KOPT-K1 (cell line): ENCODE results near the gene KRTAP10-1.
"Not testable (repeated sequence)": the region's sequence is repeated elsewhere in the genome, so short reads cannot be mapped to it uniquely, and the experiment has no call there.

Source experiments
- H3K27ac ChIP-seq: fragments of 200-600 bp; sonication (generic); 2 replicates; pipeline ENCODE4 v1.5.1; 2016; ENCODE audit warnings: antibody characterized with exemption, mild to moderate bottlenecking, low read depth, low read length; ENCODE audit not compliant: poor library complexity, severe bottlenecking
- H3K36me3 ChIP-seq: fragments of 200-600 bp; sonication (generic); 2 replicates; pipeline ENCODE4 v1.5.1; 2017; ENCODE audit warnings: antibody characterized with exemption, mild to moderate bottlenecking, low read length, moderate library complexity; ENCODE audit not compliant: insufficient read depth
- H3K9me3 ChIP-seq: fragments of 200-600 bp; sonication (generic); 2 replicates; pipeline ENCODE4 v1.5.1; 2017; ENCODE audit warnings: antibody characterized with exemption, low read length, mild to moderate bottlenecking; ENCODE audit not compliant: insufficient read depth, poor library complexity, severe bottlenecking

Gene KRTAP10-1

DNA sequence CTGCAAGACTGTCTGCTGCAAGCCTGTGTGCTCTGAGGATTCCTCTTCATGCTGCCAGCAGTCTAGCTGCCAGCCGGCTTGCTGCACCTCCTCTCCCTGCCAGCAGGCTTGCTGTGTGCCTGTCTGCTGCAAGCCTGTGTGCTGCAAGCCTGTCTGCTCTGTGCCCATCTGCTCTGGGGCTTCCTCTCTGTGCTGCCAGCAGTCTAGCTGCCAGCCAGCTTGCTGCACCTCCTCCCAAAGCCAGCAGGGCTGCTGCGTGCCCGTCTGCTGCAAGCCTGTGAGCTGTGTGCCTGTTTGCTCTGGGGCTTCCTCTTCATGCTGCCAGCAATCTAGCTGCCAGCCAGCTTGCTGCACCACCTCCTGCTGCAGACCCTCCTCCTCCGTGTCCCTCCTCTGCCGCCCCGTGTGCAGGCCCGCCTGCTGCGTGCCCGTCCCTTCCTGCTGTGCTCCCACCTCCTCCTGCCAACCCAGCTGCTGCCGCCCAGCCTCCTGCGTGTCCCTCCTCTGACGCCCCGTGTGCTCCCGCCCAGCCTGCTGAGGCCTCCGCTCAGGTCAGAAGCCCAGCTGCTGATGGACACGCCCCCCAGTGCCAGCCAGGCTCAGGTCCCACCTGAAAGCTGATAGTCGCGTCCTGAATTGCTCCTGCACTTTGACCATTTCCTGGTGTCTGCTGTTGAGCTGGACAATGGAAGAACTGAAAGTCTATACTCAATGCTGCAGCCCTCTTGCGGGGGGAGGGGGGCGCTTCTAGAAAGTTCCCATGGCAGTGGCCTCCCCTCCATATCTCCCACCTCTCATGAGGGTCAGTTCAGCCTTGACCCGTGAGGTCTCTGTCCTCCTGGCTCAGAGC, 34.7 kb upstream of the KRTAP10-1 start:
- Histone ChIP-seq H3K36me3 (no peaks in the 10 kb centered on the region), H3K9me3 (peaks cover 23% of the 10 kb centered on the region), H3K27ac (no peak overlapping the region)

- H3K27ac ChIP-seq, H3K36me3 ChIP-seq: not testable (repeated sequence)
- H3K9me3 ChIP-seq, result peaks cover 23% of the 10 kb centered on the region
Measured at GRCh38 chr21:44573630-44574456, 33.8 kb upstream of the KRTAP10-1 start, which contains the start of gene KRTAP10-4. KRTAP10-4 (plus strand) TSS chr21:44573729; CDS start chr21:44573759, 30 bp downstream.

GRCh38 chr21:44572959-44573583, 33.1 kb upstream of the KRTAP10-1 start:
- Histone ChIP-seq H3K36me3 (no peaks in the 10 kb centered on the region), H3K27ac (no peak overlapping the region)

GRCh38 chr21:44571844-44572782, 32.1 kb upstream of the KRTAP10-1 start:
- peaks cover 18% of the 10 kb centered on the region for H3K9me3 ChIP-seq
- no peak overlapping the region for H3K27ac ChIP-seq

More at GRCh38 chr21:44572959-44573583, 33.1 kb upstream of the KRTAP10-1 start:
- peaks cover 23% of the 10 kb centered on the region for H3K9me3 ChIP-seq

DNA sequence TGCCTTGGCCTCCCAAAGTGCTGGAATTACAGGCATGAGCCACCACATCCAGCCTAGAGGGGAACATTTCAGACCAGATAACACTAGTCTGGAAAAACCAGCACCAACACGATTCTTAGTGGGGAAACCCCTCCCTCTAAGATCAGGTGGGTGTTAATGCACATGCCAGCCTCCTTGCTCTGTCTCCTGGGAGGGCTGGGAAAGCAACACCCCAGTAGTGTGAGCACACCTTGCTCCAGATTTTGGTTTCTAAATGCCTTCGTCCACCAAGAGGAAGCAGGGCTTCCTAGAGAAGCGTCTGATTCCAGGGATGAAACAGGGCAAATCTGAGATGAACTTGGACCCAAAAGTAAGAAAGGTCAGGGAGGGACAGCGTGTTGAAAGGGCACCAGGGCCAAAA, 31.3 kb upstream of the KRTAP10-1 start:
- no peak overlapping the region for H3K27ac ChIP-seq
- H3K9me3 ChIP-seq, result peaks cover 11% of the 10 kb centered on the region
- H3K36me3 ChIP-seq, result no peaks in the 10 kb centered on the region

More at GRCh38 chr21:44571844-44572782, 32.1 kb upstream of the KRTAP10-1 start:
- H3K36me3 ChIP-seq, result no peaks in the 10 kb centered on the region

- no peak overlapping the region for H3K27ac ChIP-seq
- H3K9me3 ChIP-seq, result peaks cover 11% of the 10 kb centered on the region
- H3K36me3 ChIP-seq, result no peaks in the 10 kb centered on the region
Measured at GRCh38 chr21:44569861-44570517, 30.0 kb upstream of the KRTAP10-1 start.

- H3K9me3 ChIP-seq, result peaks cover 11% of the 10 kb centered on the region
- H3K27ac ChIP-seq, result no peak overlapping the region
- no peaks in the 10 kb centered on the region for H3K36me3 ChIP-seq
Measured at GRCh38 chr21:44568667-44569556, 28.9 kb upstream of the KRTAP10-1 start.

DNA sequence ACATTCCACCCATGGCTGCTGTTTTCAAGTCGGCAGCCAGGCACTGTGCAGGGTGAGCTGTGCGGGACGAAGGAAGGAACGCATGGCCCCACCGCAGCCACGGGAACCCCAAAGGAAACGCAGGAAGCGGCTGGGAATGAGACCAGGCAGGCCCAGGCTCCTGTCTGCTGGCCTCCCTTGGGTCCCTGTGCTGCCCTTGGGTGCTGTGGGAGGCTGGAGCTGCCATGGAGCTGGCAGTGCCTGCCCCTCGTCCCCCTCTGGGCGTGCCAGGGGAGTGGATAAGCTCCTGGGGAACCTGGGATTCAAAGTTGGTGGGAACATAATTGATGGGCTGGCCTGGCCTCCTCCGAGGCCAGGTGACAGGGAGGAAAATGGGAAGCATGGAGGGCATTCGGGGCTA, 28.3 kb upstream of the KRTAP10-1 start:
- no peak overlapping the region for H3K27ac ChIP-seq
- H3K9me3 ChIP-seq, result peaks cover 11% of the 10 kb centered on the region
- H3K36me3 ChIP-seq, result no peaks in the 10 kb centered on the region

DNA sequence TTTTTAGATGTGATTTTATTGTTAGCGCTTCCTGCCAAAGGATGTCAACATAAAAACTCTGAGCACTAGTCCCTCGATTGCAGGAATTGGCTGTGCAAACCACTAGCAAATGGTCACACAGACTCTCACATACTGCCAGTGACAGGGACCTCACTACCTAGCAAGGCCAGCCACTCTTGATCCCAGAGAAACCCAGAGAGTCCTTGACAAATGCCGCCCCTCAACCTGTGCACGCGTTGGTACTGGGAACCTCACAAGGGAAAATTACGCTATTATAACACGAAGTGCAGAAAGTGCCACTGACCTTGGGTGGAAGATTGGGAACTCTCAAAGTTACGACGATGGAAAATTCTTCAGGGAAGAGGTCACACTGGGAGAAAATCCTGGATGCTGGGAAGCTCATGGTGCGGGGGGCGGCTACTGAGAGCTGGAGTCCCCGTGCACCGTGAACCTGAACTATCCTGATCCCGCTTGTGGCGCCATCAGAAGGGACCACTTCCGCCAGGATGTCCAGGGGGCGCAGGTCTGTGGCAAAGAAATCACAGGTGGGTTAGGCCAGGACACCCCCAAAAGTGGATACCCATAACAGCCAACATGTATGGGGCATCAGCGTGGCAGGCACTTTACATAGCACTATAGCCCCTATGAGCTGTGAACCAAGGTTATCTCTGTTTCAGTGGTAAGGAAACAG, 27.6 kb upstream of the KRTAP10-1 start:
- Histone ChIP-seq H3K36me3 (no peaks in the 10 kb centered on the region), H3K9me3 (peaks cover 11% of the 10 kb centered on the region)

GRCh38 chr21:44566403-44566802, 26.4 kb upstream of the KRTAP10-1 start:
- Histone ChIP-seq H3K9me3 (peaks cover 6% of the 10 kb centered on the region), H3K27ac (no peak overlapping the region), H3K36me3 (no peaks in the 10 kb centered on the region)

More for the DNA sequence above, 27.6 kb upstream of the KRTAP10-1 start:
- H3K27ac ChIP-seq, result no peak overlapping the region

DNA sequence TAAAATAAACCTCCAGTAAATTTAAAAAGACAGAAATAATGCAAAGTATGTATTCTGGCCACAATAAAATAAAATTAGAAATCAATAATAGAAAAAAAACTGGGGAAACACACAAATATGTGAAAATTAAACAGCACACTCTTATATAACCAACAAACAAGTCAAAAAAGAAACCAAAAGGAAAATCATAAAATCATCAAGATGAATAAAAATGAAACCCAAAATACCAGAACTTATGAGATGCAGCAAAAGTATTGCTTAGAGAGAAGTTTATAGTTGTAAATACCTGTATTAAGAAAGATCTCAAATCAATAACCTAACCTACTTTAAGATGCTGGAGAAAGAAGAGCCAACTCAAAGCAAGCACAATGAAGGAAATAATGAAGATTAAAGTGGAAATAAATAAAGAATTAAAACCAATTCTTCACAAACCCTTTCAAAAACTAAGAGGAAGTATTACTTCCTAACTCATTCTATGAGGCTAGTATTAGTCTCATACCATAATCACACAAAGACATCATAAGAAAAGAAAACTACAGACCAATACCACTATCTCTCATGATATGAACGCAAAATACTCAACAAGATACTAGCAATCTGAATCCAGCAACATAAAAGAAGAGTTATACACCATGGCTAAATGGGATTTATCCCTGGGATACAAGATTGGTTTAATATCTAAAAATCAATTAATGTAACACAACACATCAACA, 25.0 kb upstream of the KRTAP10-1 start:
- H3K9me3 ChIP-seq, result no peaks in the 10 kb centered on the region
- H3K36me3 ChIP-seq, result no peaks in the 10 kb centered on the region
- no peak overlapping the region for H3K27ac ChIP-seq

- Histone ChIP-seq H3K27ac (no peak overlapping the region), H3K9me3 (no peaks in the 10 kb centered on the region), H3K36me3 (no peaks in the 10 kb centered on the region)
Measured at GRCh38 chr21:44564099-44564498, 24.1 kb upstream of the KRTAP10-1 start.
